ENCODE results near the gene CDC42EP1.
"Not testable (repeated sequence)": the region's sequence is repeated elsewhere in the genome, so short reads cannot be mapped to it uniquely, and the experiment has no call there.

CDC42EP1 gene

DNA sequence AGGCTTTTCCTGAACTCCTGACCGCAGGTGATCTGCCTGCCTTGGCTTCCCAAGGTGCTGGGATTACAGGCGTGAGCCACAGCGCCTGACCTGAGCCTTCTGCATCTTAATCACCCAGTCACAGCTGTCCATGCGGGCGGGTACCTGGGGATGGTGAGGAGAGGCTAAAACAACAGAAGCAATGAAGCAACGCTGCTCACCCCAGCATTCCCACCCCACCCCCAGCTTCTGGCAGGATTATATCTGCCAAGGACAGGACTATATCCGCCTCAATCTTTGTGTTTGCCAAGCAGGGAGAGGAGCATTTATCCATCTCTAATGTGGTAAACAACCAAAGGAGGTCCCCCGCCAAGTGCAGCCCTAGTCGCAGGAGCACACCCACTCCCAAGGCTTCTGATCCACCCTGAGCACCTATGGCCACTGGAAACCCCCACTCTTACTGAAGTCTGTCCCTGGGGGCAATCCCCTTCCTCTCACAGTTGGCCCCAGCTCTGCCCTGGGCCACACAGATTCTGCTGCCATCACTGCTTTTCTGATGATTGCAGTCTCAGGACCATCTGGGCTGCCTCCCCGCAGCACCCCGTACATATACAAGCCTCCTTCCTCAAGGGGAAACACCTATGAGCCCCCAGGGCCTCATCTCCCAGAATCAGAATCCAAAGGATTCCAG is 28.4 kb downstream of the CDC42EP1 start:
- no peak for DNase-seq

DNA sequence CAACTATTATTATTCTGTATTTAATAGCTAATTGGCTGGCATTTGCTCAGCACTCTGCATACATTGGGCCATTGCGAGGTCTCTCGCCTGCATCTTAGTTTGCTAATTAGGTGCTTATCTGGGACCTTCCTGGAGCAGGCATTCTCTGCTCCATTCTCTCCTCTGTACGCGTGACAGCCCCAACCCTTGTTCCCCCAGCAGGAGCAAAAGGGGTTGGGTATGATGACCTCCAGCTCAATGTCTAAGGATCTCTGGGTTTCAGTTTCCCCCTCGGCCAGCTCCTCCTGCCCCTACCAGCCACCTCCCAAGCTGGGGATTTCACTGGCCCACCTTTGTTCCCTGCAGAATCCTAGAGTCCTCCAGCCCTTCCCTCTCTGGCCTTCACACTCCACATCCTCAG is 29.4 kb downstream of the CDC42EP1 start:
- no peak for DNase-seq

DNA sequence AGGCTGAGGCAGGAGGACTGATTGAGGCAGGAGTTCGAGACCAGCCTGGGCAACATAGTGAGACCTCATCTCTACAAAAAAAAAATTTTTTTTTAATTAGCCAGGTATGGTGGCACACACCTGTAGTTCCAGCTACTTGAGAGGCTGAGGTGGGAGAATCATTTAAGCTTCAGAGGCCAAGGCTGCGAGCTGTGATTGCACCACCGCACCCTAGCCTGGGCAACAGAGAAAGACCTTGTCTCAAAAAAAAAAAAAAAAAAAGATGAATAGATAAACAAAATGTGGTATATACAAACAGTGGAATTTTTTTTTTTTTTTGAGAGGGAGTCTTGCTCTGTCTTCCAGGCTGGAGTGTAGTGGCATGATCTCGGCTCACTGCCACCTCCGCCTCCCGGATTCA is 30.8 kb downstream of the CDC42EP1 start:
- not testable (repeated sequence) for DNase-seq

DNA sequence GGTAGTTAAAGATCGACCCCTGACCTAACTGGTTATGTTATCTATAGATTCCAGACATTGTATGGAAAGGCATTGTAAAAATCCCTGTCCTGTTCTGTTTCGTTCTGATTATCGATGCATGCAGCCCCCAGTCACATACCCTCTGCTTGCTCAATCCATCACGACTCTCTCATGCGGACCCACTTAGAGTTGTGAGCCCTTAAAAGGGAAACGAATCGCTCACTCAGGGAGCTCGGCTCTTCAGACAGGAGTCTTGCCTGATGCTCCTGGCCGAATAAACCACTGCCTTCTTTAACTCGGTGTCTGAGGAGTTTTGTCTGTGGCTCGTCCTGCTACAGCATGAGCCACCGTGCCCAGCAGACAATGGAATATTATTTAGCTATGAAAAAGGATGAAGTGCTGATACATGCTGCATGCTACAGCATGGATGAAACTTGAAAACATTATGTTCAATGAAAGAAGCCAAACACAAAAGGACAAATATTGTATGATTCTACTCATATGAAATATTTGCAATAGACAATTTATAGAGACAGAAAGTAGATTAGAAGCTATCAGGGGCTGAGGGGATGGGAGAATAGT is 31.6 kb downstream of the CDC42EP1 start:
- no peak for DNase-seq

DNA sequence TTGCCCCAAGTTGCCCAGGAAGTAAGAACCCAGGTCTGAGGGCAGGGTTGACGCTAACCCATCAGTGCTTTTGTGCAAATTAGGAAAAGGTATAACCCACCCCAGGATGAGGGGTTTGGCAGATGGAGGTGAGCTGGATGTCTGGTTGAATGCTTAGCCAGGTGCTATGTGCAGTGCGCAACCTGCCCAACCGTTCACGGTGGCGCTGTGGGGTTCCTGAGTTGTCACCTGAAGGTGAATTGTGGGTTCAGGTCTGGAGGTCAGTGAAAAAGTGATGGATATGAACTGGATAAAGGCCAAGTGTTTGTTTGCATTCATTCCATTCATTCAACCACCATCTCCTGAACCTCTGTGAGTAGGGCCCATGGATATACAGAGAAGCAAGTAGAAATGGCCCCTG is 34.0 kb downstream of the CDC42EP1 start:
- no peak for DNase-seq

DNA sequence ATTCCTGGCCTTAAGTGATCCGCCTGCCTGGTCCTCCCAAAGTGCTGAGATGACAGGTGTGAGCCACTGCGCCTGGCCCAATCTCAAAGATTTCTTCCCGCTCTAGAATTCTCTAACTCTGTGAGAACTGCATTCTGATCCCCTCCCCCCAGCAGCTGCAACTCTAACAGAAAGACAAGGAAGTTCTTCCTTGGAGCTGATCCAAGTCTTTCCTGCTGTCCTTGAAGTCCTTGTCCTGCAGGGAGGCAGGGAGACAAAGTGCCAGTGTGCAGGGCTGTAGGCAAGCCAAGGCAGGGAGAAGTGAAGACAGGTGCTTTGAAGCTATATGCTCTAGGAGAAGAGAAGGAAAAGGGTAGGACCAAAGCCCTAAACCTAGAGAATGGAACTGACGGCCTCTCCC is 38.9 kb downstream of the CDC42EP1 start:
- DNase-seq, result no peak

DNA sequence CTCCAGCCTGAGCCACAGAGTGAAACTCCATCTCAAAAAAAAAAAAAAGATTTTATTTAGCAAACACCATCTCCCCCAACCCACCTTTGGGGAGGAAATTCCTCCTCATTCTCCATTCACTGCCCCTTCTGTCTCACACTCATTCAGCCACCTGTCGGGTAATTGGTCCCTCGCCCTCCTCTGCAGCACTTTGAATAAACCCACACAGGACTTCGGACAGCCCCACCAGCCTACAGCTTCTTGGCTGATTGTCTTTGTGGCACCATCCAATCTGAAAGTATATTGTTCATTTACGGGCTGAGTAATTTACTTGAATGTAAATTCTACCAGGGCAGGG is 40.9 kb downstream of the CDC42EP1 start:
- no peak for DNase-seq

DNA sequence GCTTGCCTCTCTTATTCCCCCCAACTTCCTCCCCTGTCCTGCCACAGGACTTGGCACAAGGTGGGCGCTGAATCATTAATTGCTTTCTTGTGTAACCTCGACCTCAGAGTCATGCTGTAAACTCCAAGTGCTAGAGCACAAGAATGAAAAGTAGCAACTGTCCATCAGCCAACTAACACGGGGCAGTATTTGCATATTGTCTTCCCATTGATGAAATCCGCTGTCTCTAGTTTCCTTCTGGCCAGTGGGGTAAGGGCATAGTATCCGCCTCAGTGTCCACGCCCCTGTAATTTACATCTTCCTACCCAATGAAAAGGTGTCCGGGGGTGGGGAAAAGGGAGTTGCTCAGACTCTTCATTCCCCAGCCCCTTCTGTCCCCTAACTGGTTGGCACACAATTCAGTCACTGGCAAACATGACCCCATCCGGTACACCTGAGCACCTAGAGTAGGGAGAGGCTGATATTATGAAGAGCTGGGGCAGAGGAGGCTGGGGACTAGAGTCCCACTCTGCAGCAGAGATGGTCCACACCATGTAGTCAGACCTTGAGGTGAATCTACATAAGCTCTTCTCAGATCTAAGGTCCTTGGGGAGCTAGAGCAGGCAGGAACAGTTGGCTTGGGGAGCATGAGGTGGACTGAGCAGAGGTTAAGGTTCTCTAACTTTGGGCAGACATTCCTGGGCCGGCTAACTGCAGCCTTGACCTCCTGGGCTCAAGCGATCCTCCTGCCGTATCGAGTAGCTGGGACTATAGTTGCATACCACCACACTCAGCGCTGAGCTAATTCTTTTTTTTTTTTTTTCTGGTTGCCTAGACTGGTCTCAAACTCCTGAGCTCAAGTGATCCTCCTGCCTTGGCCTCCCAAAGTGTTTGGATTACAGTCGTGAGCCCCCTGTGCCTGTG is 41.5 kb downstream of the CDC42EP1 start:
- no peak for DNase-seq

DNA sequence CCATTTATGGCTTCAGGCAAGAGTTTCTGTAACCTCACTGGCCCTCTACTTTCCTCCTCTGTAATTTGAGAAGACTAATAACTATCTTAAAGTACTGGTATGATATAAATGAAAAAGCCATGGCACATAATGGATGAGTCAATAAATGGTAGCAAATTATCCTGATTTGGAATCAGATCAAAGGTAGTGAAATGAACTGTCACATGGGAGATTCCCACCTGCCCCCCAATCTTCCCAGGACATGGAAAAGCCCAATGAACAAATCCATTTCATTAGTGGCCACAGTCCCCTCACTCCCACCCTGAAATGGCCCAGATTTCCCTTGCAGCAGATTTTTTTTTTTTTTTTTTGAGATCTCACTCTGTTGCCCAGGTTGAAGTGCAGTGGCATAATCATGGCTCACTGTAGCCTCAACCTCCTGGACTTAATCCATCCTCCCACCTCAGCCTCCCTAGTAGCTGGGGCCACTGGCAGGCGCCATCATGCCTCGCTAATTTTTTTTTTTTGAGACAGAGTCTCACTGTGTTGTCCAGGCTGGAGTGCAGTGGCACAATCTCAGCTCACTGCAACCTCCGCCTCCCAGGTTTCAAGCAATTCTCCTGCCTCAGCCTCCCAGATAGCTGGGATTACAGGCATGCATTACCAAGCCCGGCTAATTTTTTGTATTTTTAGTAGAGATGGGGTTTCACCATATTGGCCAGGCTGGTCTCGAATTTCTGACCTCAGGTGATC is 42.4 kb downstream of the CDC42EP1 start:
- DNase-seq, result not testable (repeated sequence)

DNA sequence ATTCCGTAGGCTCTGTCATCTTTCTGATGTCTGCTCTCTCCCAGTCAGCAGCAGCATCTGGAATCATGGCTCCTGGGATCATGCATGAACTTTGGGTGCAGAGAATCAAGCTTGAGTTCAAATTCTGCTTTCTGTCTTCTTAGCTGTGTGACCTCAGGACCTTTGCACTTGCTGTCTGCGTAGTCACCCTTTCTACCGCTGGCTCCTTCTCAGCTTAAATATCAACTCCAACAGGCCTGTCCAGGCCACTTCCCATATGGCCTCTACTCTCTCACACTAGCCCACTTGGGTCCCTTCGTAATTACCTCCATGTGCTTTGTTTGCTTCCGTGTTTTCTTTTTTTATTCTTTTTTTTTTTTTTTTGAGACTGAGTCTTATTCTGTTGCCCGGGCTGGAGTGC is 43.8 kb downstream of the CDC42EP1 start:
- DNase-seq, result no peak

DNA sequence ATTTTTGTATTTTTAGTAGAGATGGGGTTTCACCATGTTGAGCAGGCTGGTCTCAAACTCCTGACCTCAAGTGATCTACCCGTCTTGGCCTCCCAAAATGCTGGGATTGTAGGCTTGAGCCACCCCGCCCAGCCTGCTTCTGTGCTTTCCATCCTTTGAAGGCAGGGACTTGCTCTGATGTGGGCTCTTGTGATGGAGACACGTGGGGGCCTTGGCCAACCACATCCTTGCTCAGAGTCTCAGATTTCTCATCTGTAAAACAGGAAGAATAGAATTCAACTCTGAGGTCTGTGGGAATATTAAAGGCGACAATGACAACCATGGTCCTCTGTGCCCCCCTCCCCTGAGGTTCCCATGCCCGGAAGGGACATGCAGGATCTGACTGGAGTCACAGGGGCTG is 44.6 kb downstream of the CDC42EP1 start:
- peak; percentile 35 to 75 for DNase-seq

DNA sequence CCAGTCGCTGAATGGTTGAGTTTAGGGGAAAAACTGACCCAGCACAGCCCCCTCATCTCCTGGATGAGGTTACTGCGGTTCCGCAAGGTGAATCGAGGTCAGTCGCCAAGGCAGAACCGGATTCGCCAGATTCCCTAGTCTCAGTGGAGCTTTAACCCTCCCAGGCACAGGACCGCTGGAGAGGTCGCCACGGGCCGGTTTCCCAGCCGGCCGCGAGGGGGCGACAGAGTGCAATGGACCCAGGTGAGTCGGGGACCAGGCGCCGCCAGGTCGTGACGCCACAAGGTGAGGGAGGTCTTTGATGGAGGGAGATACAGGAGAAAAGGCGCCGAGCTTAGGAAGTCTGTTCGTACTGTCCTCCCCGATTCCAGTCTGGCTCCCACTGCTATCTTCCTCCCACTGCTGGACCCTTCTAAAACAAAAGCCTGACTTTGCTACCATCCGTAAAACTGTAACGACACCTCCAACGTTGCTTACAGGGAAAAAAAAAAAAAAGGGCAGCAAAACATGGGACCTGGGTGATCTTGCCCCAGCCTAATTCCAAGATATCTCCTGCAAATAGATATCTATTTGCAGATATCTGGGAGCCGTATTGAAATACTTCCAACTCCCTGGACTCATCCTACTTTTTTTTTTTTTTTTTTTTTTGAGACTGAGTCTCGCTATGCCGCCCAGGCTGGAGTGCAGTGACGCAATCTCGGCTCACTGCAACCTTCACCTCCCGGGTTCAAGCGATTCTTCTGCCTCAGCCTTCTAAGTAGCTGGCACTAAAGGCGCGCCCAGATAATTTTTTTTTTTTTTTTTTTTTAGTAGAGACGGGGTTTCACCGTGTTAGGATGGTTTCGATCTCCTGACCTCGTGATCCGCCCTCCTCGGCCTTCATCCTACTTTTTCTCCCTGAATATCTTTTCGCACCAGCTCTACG is 47.0 kb downstream of the CDC42EP1 start:
- DNase-seq, result peak; percentile 87 to 92

DNA sequence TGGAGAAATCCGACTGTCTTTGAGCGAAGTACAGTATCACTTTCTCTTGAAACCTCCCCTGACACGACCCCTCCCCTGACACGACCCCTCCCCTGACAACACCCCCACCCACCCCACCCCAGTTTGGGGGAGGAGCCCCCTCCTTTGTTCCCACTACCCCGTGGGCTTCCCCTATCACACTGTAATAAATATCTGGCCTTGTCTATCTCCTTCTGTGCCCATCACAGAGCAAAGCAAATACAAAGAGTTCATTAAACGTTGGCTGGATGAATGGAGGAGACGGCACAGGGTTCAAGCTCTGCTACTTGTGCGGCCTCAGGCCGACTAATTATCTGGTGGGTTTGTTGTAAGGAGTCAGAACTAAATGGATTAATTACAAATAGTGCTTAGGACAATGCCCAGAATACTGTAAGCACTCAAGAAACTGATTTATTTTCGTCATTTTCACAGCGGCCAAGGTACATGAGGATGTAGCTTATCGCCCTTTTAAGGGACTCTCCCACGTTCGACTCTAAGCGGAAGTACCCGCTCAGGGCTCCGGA is 47.7 kb downstream of the CDC42EP1 start:
- no peak for DNase-seq

DNA sequence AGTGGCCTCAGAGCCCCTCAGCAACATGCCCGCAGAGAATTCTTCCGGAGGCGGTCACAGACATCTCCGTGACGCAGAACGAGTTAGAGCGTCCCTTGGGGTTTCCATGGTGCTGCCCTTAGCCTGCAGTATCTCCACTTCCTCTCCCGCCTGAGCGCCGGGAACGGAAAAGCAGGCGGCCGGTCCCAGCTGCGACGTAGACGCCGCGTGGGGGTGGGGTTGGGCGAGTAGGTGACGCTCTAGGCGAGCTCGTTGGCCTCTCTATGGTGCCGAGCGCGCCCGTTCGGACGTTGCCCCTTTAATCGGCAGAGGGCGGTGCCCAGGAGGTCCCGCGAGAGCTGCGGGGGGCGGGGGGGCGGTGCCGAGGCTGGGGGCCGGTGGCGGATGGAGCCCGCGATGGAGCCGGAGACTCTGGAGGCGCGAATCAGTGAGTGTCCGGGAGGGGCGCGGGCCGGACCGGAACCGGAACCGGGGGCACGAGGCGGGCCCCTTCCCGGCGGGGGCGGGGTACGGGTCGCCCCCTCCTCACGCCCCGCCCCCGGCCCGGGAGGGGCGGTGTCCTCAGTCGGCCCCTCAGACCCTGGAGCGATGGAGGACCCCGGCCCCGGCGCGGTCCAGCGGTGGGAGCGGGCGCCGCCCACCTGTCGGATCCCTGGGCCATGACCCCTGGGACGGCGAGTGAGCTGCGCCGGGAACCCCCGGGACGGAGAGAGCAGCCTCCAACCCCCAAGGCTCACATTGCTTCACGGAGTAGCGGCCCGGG is 48.4 kb downstream of the CDC42EP1 start, which contains the start of gene GGA1:
Gene GGA1 (plus strand): TSS at position 358 of the 763 bp plus-strand sequence. CDS start 27 bp downstream, at position 385.
- peak; percentile 98 for DNase-seq

DNA sequence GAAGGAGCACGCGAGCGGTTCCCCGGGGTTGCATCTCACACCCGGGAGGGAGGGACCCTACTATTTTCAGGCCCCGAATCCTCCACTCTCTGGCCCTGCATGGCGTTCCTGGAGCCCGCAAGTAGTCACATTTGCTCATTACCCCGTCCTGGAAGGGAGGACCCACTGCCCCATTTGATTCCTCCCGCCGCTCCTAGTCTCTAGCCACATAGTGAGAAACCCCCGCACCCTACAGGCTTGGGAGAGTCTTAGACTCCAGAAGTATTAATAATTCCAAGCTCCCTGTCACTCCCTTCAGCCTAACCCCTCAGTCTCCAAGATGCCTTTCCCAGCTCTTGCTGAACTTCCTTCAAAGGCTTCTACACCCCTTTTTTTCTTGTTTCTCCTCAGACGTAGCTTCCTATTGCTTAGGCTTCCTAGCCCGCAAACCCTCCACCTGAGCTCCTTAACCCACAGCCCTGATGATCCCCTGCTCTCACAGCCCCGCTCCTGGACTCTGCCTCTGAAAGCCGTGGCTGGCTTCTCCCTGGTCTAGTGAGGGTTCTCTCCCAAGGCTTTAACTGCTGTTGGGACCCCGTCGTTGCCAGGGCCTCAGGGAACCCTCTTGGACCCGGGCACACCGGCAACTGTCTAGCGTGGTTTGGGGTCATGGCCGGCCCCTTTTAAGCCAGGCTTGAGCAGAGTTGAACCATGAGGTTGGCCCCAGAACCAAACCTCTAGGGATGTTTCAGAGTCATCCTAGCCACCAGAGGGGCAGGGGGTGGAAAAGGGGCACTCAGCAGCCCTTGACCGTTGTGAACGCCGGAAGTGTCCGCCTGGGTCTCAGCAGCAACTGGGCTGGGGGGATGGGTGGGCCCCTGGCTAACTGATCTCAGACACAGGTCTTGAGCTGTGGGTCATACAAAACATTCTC is 49.2 kb downstream of the CDC42EP1 start:
- no peak for DNase-seq

DNA sequence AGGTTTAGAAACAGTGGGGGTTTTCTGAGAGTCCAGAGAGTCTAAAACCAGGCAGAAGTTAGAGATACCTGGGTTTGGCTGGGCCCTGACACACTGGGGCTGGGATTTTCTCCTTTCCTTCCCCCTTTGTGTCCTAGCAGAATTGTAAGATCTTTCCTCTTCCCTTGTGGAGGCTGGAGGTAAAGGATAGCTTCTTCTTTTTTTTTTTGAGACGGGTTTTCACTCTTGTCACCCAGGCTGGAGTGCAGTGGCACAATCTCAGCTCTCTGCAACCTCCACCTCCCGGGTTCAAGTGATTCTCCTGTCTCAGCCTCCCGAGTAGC is 49.8 kb downstream of the CDC42EP1 start:
- DNase-seq, result not testable (repeated sequence)

DNA sequence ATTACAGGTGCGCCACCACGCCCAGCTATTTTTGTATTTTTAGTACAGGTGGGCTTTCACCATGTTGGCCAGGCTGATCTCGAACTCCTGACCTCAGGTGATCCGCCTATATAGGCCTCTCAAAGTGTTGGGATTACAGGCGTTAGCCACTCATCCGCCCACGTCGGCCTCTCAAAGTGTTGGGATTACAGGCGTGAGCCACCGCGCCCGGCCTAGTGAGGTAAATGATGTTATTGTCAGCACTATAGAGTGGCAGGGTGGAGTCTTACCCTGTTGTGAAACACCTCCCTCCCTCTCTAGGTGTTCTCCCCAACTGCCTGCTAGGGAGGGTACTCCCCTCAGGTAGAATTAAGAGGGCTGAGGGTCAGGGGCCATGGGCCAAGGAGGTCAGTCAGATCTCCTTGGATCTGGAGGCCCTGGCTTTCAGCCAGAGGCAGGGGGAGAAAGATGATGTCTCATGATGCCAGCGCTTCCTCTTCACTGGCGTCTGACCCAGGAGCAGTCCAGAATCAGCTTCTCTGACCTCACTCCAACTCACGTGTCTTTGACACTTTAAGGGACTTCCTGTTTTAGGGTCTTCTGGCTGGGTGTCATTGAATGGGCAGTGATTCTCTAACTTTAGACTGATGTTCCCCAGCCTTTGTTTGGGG is 50.3 kb downstream of the CDC42EP1 start:
- peak in 1 of 2 donors; percentile 64 for DNase-seq

DNA sequence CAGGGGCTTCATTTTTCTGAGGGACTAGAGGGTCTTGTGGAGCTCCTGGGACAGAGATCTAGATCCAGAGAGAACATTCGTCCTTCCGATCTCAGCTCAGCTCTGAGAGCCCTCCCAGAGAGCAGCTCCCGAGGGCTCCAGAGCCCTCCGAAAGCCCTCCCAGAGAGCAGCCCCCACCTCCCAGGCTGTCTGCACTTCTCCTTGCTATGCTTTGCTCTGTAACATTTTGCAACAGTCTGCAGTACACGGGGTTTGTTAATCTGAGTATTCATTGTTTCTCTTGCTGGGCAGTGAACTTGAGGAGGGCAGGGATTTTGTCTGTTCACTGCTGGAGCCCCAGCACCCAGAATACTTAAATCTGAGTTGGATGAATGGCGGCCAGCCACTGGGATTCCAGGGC is 50.9 kb downstream of the CDC42EP1 start:
- DNase-seq, result no peak
